GM12801 (cell line): ENCODE results near the gene TMEM248.

Source experiments
- CTCF ChIP-seq: IDR thresholded peaks from one replicate; pipeline ENCODE4 v1.5.1; 2011; ENCODE audit warnings: control low read depth; ENCODE audit not compliant: insufficient read length; ENCODE audit errors: extremely low read depth

The TMEM248 gene

DNA sequence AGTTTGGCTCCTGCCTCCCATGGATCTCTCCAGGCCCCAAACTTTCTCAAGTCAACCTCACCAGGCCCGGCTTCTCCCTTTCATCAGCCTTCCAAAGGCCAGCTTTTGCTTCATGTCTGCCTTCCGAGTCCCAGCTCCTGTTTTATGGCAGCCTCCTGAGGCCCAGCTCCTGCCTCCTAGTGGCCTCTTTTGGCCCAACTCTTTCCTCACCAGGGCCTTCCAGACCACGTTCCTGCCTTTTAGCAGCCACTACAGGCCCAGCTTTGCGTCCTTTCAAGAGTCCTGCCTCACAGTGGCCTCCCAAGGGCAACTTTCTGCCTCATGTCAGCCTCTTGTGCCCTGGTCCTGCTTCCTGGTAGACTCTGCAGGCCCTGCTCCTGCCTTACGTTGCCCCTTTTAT, 15.3 kb upstream of the TMEM248 start:
- no peak for TF ChIP-seq CTCF

- TF ChIP-seq CTCF: no peak
These were observed 13.3 kb upstream of the TMEM248 start for GRCh38 chr7:66907731-66908130.

GRCh38 chr7:66910789-66911188, 10.2 kb upstream of the TMEM248 start:
- no peak for TF ChIP-seq CTCF

GRCh38 chr7:66912195-66912594, 8.8 kb upstream of the TMEM248 start:
- no peak for TF ChIP-seq CTCF

DNA sequence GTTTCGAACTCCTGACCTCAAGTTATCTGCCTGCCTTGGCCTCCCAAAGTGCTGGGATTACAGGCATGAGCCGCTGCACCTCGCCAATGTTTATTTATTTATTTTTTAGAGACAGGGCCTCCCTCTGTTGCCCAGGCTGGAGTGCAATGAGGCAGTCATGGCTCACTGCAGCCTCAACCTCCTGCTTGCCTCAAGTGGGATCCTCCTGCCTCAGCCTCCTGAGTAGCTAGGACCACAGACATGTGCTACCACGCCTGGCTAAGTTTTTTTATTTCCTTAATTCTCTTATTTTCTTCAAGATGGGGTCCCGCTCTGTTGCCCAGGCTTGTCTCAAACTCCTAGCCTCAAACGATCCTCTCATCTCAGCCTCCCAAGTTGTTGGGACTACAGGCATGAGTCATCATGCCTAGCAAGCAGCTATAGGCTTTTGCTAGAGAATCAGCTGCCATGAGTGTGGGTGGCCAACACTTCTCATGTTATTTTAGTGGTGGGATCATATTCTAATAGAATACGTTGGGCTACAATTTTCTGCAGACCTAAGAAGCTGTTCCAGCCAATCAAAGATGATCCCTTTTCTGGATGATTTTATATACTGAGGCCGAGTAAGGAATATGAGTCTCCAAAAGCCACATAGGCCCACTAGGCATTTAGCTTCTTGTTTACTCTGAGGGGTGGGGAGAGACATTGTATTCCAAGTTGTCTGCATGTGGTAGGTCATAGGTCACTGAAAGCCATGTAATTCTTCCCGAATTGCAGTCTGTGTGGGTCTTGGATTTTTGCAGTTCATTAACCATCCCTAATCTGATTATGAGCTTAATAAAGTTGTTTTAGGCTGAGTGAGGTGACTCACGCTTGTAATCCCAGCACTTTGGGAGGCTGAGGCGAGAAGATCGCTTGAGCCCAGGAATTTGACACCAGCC, 7.6 kb upstream of the TMEM248 start:
- TF ChIP-seq CTCF: no peak

DNA sequence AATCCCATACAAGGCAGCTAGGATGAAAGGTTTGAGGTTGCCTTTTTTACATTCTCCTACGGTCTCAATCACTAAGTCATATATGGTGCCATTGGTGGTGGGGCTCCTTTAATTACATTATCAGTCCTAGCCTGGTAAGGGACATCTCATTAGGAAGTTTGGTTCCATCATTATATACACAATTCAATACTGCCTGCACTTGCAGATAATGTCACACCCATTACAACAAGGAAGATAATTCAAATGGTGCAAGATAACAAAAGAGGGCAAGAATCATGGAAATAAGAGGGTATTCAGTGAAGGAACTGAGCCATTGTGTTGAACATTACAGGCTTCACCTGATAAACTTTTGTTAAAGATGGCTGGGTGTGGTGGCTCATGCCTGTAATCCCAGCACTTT, 1.7 kb upstream of the TMEM248 start:
- no peak for TF ChIP-seq CTCF

GRCh38 chr7:66919704-66920103, 1.3 kb upstream of the TMEM248 start:
- TF ChIP-seq CTCF: no peak
